Left lung (tissue), 10 donors: ENCODE measurements around the gene RSPH1. TPM values are rescaled to one million over a fixed set of nuclear protein-coding genes. Genes with fewer than 3 reads are reported as not detected.

ENCODE experiments used
- ATAC-seq: fragments of 200-7000 bp; cut with Tn5 transposase; one replicate; pipeline ENCODE4 v1.9.1; 2020; ENCODE audit warnings: moderate library complexity
- DNase-seq, 4 donors: peaks; one replicate each; pipeline ENCODE4 v3.0.0-alpha.2; 2013 to 2020
- H3K27ac ChIP-seq, 2 donors: fragments of 200-600 bp; sonication (generic) in 1 of 2; one replicate each; pipeline versions ENCODE4 v1.5.0 to v1.8.0; 2020 to 2021
- H3K27me3 ChIP-seq, 2 donors: fragments of 200-600 bp; sonication (generic) in 1 of 2; one replicate each; pipeline versions ENCODE4 v1.5.0 to v1.8.0; 2020 to 2021
- H3K36me3 ChIP-seq, 2 donors: fragments of 200-600 bp; sonication (generic) in 1 of 2; one replicate each; pipeline versions ENCODE4 v1.5.0 to v1.8.0; 2020 to 2021
- H3K4me1 ChIP-seq, 2 donors: fragments of 200-600 bp; one replicate each; pipeline ENCODE4 v1.8.0; 2021
- H3K4me3 ChIP-seq, 2 donors: fragments of 200-600 bp; sonication (generic) in 1 of 2; one replicate each; pipeline versions ENCODE4 v1.5.0 to v1.8.0; 2020 to 2021; ENCODE audit warnings: mild to moderate bottlenecking in 1 of 2
- H3K9me3 ChIP-seq, 2 donors: fragments of 200-600 bp; sonication (generic) in 1 of 2; one replicate each; pipeline versions ENCODE4 v1.5.0 to v1.8.0; 2020 to 2021
- CTCF ChIP-seq, 2 donors: fragments of 200-600 bp; sonication (generic) in 1 of 2; IDR thresholded peaks; one replicate each; pipeline versions ENCODE4 v1.5.0 to v1.8.0; 2021; ENCODE audit warnings: antibody characterized with exemption in 2 of 2
- intact Hi-C, 2 donors: fragments of 100-400 bp; cut with DNase I; formaldehyde crosslinking; loops; one replicate each; pipeline versions ENCODE4 v1.11.2 to v1.14.2; 2022
- polyA plus RNA-seq, 6 donors: library from polyadenylated mRNA; unstranded; fragments of 120-200 nt; gene quantifications; one replicate each; pipeline ENCODE4 v1.2.1, GENCODE V29; 2013; ENCODE audit not compliant: insufficient read length in 6 of 6
- total RNA-seq, 2 donors: library from RNA; stranded (reverse); fragmentation: NEBNext Ultra II Directional; extraction: Animal tissue kit (Norgen Biotek cat#: 25700); gene quantifications; one replicate each; pipeline ENCODE4 v1.2.1, GENCODE V29; 2021
- donor health status: DM: no; HTN: yes; CAD: no.
- donor health status: DM: no; HTN: no; CAD: no.

The RSPH1 gene
- total and polyA plus RNA-seq, 8 donors = 0.73 to 27.3 (median 13.4) TPM

- no peak for TF ChIP-seq CTCF (IDR thresholded peaks at IDR 0.05)
- no peak for ATAC-seq
- no peaks in the 10 kb centered on the region for H3K4me1 ChIP-seq
- intact Hi-C loops = loop anchor here in 1 of 2 donors (10.0 kb wide), 1 partner anchor 101 kb away; no protein-coding TSS in a partner anchor
- no peak for DNase-seq
- peaks cover 0 to 11% of the 10 kb centered on the region in 2 donors for H3K9me3 ChIP-seq
- H3K27me3 ChIP-seq = peaks cover 0 to 16% of the 10 kb centered on the region in 2 donors
- H3K36me3 ChIP-seq = no peaks in the 10 kb centered on the region
- no peak overlapping the region for H3K4me3 ChIP-seq
- no peak overlapping the region for H3K27ac ChIP-seq
Observed at GRCh38 chr21:42435833-42436232, 60.2 kb downstream of the RSPH1 start.

DNA sequence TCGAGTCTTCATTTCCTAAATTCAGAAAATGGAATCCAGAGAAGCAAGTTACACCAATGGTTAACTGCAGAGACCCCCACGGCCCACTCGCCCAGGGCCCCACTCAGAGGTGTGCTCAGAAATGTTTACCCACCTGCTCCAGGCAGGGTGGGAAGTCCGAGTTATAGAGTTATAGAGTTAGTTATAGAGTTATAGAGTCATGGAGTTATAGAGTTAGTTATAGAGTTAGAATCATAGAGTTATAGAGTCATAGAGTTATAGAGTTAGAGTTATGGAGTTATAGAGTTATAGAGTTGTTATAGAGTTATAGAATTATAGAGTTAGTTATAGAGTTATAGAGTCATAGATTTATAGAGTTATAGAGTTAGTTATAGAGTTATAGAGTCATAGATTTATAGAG lies 60.6 kb downstream of the RSPH1 start:
- Histone ChIP-seq H3K27ac (no peak overlapping the region), H3K36me3 (no peaks in the 10 kb centered on the region), H3K4me3 (no peak overlapping the region), H3K27me3 (peaks cover 0 to 16% of the 10 kb centered on the region in 2 donors), H3K4me1 (no peaks in the 10 kb centered on the region), H3K9me3 (peaks cover 0 to 11% of the 10 kb centered on the region in 2 donors)
- no peak for ATAC-seq
- intact Hi-C loops = loop anchor here in 1 of 2 donors (10.0 kb wide), 1 partner anchor 101 kb away; no protein-coding TSS in a partner anchor
- no peak for TF ChIP-seq CTCF (IDR thresholded peaks at IDR 0.05)
- no peak for DNase-seq

GRCh38 chr21:42434884-42435283 lies 61.1 kb downstream of the RSPH1 start:
- no peak for ATAC-seq
- no peaks in the 10 kb centered on the region for H3K36me3 ChIP-seq
- no peak for DNase-seq
- intact Hi-C loops = loop anchor here in 1 of 2 donors (10.0 kb wide), 1 partner anchor 100 kb away; no protein-coding TSS in a partner anchor
- H3K4me1 ChIP-seq = no peaks in the 10 kb centered on the region
- H3K27me3 ChIP-seq = peaks cover 0 to 16% of the 10 kb centered on the region in 2 donors
- H3K4me3 ChIP-seq = no peak overlapping the region
- H3K27ac ChIP-seq = no peak overlapping the region
- no peak for TF ChIP-seq CTCF (IDR thresholded peaks at IDR 0.05)
- peaks cover 0 to 11% of the 10 kb centered on the region in 2 donors for H3K9me3 ChIP-seq

DNA sequence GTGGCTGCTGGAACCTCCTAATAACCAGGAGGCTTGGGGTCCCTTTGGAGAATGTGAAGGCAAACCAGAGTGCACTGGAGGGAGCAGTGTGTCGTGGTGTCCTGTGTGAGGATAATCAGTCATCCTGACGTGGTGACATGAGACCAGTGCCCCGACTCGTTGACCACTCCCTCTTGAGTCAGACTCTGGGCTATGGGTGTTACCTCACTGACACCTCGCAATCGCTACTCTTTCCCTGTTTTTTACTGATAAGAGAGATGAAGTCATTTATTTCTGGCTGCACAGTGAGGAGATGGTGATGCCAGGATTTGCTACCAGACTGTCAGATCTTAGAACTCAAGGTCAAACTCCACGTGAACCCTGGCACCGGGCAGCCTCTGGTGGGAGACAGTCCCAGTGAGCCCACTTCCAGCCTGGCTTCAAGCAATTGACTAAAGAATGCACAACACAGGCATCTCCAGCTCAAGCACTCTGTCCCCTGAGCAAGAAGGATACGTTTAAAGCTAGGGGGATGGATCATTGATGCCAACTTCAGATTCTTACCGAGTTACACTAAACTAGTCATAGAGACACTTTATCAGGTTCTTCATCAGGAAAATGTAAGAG lies 62.0 kb downstream of the RSPH1 start:
- TF ChIP-seq CTCF (IDR thresholded peaks at IDR 0.05) = no peak
- intact Hi-C loops = loop anchor here in 1 of 2 donors (10.0 kb wide), 1 partner anchor 99 kb away; no protein-coding TSS in a partner anchor
- Histone ChIP-seq H3K4me3 (no peak overlapping the region), H3K27ac (no peak overlapping the region), H3K4me1 (no peaks in the 10 kb centered on the region), H3K27me3 (peaks cover 0 to 16% of the 10 kb centered on the region in 2 donors), H3K9me3 (peaks cover 0 to 11% of the 10 kb centered on the region in 2 donors), H3K36me3 (no peaks in the 10 kb centered on the region)
- no peak for DNase-seq
- ATAC-seq = no peak

GRCh38 chr21:42432695-42433094 lies 63.3 kb downstream of the RSPH1 start:
- no peak for TF ChIP-seq CTCF (IDR thresholded peaks at IDR 0.05)
- ATAC-seq (no peak), DNase-seq (no peak)
- H3K4me3 ChIP-seq = no peak overlapping the region
- H3K4me1 ChIP-seq = no peaks in the 10 kb centered on the region
- H3K27ac ChIP-seq = no peak overlapping the region
- H3K36me3 ChIP-seq = no peaks in the 10 kb centered on the region
- intact Hi-C loops = loop anchor here in 1 of 2 donors (10.0 kb wide), 1 partner anchor 98 kb away; no protein-coding TSS in a partner anchor
- peaks cover 0 to 11% of the 10 kb centered on the region in 2 donors for H3K9me3 ChIP-seq
- peaks cover 0 to 10% of the 10 kb centered on the region in 2 donors for H3K27me3 ChIP-seq
